RWPE1 (cell line): Measurements from ENCODE around the gene ANKH.
"Not testable (repeated sequence)": the region's sequence is repeated elsewhere in the genome, so short reads cannot be mapped to it uniquely, and the experiment has no call there.

Experiments used
- CTCF ChIA-PET: fragments of 350-600 bp; sonication (Branson Sonifier 250); formaldehyde crosslinking; extraction: SDS; loops from one replicate; lab custom pipeline; 2021; lab: Yijun Ruan, JAX
- POLR2A ChIA-PET: fragments of 400-600 bp; formaldehyde crosslinking; extraction: SDS; loops from one replicate; lab custom pipeline; 2020; ENCODE audit warnings: antibody characterized with exemption; ENCODE audit not compliant: low non-redundant PET; lab: Yijun Ruan, JAX
- DNase-seq: peaks from one replicate; pipeline ENCODE4 v3.0.0; 2012; ENCODE audit warnings: low spot score
- H3K27ac ChIP-seq: fragments of 450-650 bp; 2 replicates; pipeline ENCODE4 v1.5.1; 2017
- CTCF ChIP-seq: fragments of 450-650 bp; conservative IDR thresholded peaks from 2 replicates; pipeline ENCODE4 v1.5.1; 2017; ENCODE audit warnings: low read depth, mild to moderate bottlenecking

The ANKH gene

GRCh38 chr5:14801792-14802191 is 69.8 kb downstream of the ANKH start:
- no peak for TF ChIP-seq CTCF
- no peak for DNase-seq
- ChIA-PET POLR2A (no interaction called here), CTCF (no interaction called here)
- H3K27ac ChIP-seq = no peak overlapping the region

GRCh38 chr5:14797385-14797784 is 74.2 kb downstream of the ANKH start:
- DNase-seq, CTCF ChIA-PET, POLR2A ChIA-PET, H3K27ac ChIP-seq: not testable (repeated sequence)

GRCh38 chr5:14794583-14795230 is 76.9 kb downstream of the ANKH start:
- ChIA-PET CTCF (no interaction called here), POLR2A (no interaction called here)
- H3K27ac ChIP-seq = no peak overlapping the region
- no peak for TF ChIP-seq CTCF
- no peak for DNase-seq

GRCh38 chr5:14793851-14794250 is 77.7 kb downstream of the ANKH start:
- H3K27ac ChIP-seq = no peak overlapping the region
- POLR2A ChIA-PET = no interaction called here
- DNase-seq = no peak
- no peak for TF ChIP-seq CTCF
- CTCF ChIA-PET = no interaction called here

GRCh38 chr5:14790911-14791310 is 80.7 kb downstream of the ANKH start:
- ChIA-PET CTCF (no interaction called here), POLR2A (no interaction called here)
- no peak for DNase-seq
- no peak overlapping the region for H3K27ac ChIP-seq
- TF ChIP-seq CTCF = no peak

- DNase-seq = no peak
- H3K27ac ChIP-seq = no peak overlapping the region
- ChIA-PET CTCF (no interaction called here), POLR2A (no interaction called here)
- no peak for TF ChIP-seq CTCF
Measured at GRCh38 chr5:14790220-14790619, 81.4 kb downstream of the ANKH start.

- TF ChIP-seq CTCF = no peak
- DNase-seq = no peak
- POLR2A ChIA-PET = no interaction called here
- CTCF ChIA-PET = no interaction called here
- no peak overlapping the region for H3K27ac ChIP-seq
Measured at GRCh38 chr5:14787801-14788579, 83.6 kb downstream of the ANKH start.
